ENCODE data around the gene TEX26.

DNA sequence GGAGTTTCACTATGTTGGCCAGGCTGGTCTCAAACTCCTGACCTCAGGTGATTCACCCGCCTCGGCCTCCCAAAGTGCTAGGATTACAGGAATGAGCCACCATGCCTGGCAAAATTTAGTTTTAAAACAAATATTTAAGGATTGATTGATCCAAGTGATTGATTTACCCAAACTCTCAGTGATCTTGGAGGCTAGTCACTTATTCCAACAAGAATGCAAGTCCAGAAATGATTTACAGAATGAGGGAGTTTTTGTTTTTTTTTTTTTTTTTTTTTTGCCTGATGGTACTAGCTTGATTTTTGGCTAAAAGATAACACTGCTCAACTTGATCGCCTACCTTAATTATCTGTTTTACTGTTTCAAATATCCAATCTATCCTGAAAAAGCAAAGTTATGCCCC, 5.7 kb upstream of the TEX26 start:
- TF ChIP-seq YY1 (IDR thresholded peaks at IDR 0.05; ENCODE audit: insufficient read depth, insufficient read length) (no peak), SUZ12 (IDR thresholded peaks at IDR 0.05; ENCODE audit: extremely low read depth, insufficient read depth, insufficient read length) (no peak), ZNF274 (IDR thresholded peaks at IDR 0.05; ENCODE audit: low read depth, low read length) (no peak)

All from NT2/D1 (cell line).